Cortex of kidney (tissue), 1 donor: ENCODE measurements around the gene LRP3.
"Not testable (repeated sequence)": the region's sequence is repeated elsewhere in the genome, so short reads cannot be mapped to it uniquely, and the experiment has no call there.

Experiments
- DNase-seq: peaks from one replicate; lab custom pipeline; 2025; lab: John Stamatoyannopoulos, UW

LRP3 gene

DNA sequence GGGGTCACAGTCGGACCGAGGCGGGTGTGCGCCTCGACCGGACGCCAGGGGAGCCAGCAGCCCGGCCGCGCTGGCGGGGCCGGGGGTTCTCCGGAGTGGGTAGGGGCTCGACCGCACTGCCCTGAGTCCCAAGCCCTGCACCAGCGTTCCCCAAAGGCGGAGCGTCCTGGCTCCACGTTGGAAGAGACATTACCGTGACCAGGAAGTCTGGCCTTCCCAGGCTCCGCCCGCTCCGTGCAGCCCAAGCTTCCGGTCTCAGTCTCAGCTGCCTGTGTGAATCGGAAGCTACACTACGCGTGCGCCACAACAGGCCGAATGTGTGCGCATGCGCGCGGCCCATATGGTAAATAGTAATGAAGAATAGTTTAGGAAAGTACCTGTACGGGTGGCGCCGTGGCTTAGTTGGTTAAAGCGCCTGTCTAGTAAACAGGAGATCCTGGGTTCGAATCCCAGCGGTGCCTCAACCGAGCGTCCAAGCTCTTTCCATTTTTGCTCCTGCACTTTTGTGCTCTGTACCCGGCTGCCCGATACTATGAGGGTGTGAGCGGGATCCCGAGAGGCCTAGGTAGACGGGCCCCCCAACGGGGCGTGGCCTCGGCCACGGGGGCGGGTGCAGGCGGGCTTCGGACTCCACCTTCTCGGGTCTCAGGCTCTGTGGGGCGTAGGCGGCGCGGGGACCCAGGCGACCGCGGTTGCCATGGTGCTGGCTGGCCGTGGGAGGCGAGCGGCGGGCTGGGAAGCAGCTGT, 17.3 kb upstream of the LRP3 start:
- DNase-seq, result peak; percentile 81

- no peak for DNase-seq
Observed at GRCh38 chr19:33177417-33177979, 16.6 kb upstream of the LRP3 start.

DNA sequence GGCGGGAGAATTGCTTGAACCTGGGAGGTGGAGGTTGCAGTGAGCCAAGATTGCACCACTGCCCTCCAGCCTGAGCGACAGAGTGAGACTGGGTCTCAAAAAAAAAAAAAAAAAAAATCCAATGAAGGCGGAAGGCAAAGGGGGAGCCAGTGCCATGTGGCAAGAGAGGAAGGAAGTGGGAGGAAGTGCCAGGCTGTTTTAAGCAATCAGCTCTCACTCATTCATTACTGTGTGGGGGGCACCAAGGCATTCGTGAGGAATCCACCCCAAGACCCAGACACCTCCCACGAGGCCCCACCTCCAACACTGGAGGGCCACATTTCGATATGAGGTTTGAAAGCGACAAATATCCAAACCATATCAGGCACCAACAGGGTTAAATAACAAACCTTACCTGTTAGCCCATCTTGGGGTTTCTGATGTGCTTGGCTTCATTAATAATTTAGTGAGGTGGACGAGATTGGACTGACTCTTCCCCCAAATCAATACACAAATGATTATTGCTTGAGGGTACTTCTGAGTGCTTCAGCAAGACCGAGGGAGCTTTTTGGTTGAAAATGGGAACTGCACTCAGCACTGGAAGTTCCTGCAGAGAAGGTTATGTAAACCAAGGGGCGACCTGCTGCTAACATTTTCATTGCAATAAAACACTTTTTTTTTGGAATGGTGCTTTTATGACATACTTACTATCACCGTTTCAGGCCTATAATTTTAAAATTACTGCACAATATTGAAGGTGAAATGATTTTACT, 7.5 kb upstream of the LRP3 start:
- no peak for DNase-seq

DNA sequence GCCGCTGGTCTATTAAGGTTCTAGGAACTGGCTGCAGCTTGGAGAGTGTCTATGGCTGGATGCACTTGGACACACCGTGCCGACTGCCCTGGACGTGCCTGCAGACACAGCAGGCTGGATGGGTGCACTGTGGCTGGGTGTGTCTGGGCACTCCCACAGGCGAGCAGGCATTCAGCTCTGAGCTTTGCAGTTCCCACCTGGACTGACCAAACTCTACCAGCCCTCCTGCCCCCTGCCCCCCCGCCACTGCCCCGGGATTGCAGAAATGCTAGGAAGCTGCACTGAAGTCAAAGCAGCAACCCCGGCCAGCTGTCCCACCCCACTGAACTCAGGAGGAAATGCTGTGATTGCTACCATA, 7.0 kb upstream of the LRP3 start:
- no peak for DNase-seq

DNA sequence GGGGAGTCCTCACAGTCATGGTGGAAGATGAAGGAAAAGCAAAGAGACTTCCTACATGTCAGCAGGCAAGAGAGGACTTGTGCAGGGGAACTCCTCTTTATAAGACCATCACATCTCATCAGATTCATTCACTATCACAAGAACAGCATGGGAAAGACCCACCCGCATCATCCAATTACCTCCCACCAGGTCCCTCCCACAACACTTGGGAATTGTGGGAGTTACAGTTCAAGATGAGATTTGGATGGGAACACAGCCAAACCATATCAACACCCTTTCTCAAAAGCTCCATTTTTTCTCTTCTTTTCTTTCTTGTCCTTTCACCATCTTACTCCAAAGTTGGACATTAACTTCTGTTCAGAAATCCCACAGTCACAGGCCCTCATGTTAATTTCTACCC, 4.7 kb upstream of the LRP3 start:
- DNase-seq, result no peak

GRCh38 chr19:33191092-33191491, 3.0 kb upstream of the LRP3 start:
- DNase-seq, result not testable (repeated sequence)

- DNase-seq, result no peak
Observed at GRCh38 chr19:33191501-33191900, 2.6 kb upstream of the LRP3 start.

DNA sequence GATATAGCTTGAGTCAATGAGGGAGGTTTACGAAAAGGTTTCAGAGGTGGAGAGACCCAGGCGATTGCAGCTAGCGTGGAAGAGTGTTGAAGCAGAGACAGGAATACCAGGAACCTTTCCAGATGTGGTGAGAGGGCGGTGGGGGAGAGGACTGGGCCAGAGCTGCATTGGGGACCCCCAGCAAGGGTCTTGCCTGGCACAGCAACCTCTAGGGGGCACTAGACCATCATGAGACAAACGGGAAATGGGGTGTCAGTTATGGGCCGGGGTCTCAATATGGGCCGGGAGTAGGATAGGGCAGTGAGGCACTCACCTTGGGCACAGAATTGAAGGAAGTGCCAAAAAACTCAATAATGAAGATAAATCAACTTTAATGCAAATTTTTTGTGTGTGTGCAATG, 2.1 kb upstream of the LRP3 start:
- no peak for DNase-seq

DNA sequence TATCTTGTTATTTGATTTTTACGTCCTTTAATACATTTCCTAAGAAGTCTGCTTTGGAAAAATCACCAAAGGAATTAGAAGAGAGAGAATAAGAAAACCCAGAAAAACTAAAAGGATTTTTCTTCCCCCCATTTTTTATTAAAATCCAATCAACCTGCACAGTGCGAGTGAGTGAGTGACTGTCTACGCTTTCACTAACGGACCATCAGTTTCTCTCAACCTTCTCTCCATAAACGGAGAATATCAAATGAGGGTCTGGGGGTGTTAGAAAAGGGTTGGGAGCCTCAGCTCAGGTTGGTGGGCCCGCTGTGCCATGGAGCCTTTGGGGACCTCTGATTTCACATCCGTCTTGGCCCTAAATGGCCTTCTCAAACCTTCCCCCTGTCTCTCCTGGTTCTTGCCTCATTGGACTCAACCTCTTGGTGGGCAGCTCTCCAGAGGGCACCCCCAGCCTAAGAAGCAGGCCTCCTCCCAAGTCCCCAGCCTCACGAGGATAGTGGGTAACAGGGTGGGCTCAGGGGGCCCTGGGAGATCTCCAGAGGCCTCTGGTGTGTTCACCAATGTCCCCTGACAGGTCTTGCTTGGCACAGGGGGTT, 763 bp upstream of the LRP3 start:
- no peak for DNase-seq

GRCh38 chr19:33194532-33194885, 379 bp downstream of the LRP3 start:
- DNase-seq, result no peak

- no peak for DNase-seq
Observed at GRCh38 chr19:33194886-33195644, 935 bp downstream of the LRP3 start.

GRCh38 chr19:33195645-33196347, 1.7 kb downstream of the LRP3 start:
- no peak for DNase-seq

DNA sequence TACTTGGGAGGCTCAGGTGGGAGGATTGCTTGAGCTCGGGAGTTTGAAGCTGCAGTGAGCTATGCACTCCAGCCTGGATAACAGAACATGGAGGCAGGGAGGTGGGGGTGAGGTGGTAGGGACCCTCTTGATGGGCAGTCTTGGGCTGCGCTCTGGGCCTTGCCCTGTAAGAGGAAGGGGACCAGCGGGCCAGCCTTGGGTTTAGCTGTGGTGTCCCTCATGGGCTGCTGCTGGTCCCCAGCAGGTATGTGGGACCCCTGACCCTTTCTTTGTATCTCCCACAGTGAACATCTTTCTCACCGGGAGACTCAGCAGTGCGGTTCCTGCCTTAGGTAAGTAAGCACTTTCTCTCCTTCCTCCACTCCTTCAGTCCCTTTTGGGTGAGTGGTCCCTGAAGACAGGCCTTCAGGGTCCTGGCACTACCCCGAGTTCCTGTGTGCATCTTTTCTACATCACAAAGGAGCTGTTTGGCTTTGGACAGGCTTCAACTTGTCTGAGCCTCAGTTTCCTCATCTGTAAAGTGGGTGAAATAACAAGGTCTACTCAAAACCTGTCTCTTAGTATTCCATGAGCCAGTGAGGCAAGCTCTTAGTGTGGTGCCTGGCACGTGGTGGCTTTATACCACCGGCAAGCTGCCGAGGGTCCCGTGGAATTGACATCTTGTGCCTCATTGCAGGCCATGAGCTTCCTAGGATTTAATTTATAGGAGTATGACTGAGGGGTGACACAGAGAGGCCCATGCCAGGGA, 2.5 kb downstream of the LRP3 start:
- no peak for DNase-seq

GRCh38 chr19:33197591-33198000, 3.5 kb downstream of the LRP3 start:
- no peak for DNase-seq

DNA sequence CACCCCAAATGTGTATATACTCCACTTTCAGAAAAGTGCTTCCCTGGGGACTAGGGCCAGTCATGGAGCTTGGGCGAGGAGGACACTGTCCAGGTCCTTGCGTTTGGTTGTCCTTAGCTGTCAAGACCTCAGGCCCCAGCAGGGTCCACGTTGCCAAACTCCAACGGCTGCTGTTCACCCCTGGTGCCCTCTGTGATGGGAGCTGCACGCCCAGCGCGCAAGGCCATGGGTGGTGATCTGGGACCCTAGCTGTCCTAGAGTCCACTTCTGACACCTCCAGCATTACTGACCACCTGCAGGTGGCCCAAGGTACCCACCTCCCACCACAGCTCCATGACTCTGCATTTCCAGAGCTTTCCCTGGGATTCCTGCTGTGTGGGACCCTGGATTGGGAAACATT, 4.0 kb downstream of the LRP3 start:
- DNase-seq, result no peak

- no peak for DNase-seq
Observed at GRCh38 chr19:33199441-33200265, 5.5 kb downstream of the LRP3 start.

DNA sequence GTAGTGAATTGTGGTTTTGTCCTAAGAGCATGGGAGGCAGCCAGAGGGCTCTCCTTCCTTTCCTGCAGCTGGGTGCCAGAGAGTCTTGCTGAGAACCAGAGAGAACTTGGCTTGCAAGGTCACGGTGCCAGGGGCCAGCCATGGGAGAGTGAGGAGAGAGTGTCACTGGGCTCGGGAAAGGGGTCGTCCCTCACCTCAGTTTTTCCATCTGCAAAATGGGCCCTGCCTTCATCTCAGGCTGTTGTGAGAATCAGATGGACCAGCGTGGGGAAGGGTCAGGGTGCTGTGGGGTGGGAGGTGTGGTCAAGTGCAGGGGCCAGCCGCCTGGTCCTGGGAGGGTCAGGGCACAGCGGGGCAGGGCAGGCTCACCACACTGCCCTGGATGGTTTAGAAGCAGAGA, 7.3 kb downstream of the LRP3 start:
- DNase-seq, result no peak

- DNase-seq, result no peak
Observed at GRCh38 chr19:33201886-33202545, 7.9 kb downstream of the LRP3 start.
